Measurements from ENCODE around the gene SMC6. TPM values are rescaled to one million over a fixed set of nuclear protein-coding genes. Genes with fewer than 3 reads are reported as not detected.

SMC6 gene
- total RNA-seq, 1 donor from 2014 or later = 33.6 TPM

- TF ChIP-seq, protein P1, sequence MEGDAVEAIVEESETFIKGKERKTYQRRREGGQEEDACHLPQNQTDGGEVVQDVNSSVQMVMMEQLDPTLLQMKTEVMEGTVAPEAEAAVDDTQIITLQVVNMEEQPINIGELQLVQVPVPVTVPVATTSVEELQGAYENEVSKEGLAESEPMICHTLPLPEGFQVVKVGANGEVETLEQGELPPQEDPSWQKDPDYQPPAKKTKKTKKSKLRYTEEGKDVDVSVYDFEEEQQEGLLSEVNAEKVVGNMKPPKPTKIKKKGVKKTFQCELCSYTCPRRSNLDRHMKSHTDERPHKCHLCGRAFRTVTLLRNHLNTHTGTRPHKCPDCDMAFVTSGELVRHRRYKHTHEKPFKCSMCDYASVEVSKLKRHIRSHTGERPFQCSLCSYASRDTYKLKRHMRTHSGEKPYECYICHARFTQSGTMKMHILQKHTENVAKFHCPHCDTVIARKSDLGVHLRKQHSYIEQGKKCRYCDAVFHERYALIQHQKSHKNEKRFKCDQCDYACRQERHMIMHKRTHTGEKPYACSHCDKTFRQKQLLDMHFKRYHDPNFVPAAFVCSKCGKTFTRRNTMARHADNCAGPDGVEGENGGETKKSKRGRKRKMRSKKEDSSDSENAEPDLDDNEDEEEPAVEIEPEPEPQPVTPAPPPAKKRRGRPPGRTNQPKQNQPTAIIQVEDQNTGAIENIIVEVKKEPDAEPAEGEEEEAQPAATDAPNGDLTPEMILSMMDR (conservative IDR thresholded peaks at IDR 0.05) = no peak
- no peak overlapping the region for H3K4me3 Mint-ChIP-seq
- H3K27me3 Mint-ChIP-seq (ENCODE audit: low read depth) = no peaks in the 10 kb centered on the region
- H3K9me3 Mint-ChIP-seq = no peaks in the 10 kb centered on the region
- no peak for DNase-seq (ENCODE audit: low read depth, low spot score)
- H3K36me3 Mint-ChIP-seq (ENCODE audit: low read depth) = no peaks in the 10 kb centered on the region
- H3K4me1 Mint-ChIP-seq = peaks cover 4% of the 10 kb centered on the region
- no peak overlapping the region for H3K27ac Mint-ChIP-seq (ENCODE audit: unreplicated experiment)
Measured at GRCh38 chr2:17617955-17618354, 135.7 kb downstream of the SMC6 start.

DNA sequence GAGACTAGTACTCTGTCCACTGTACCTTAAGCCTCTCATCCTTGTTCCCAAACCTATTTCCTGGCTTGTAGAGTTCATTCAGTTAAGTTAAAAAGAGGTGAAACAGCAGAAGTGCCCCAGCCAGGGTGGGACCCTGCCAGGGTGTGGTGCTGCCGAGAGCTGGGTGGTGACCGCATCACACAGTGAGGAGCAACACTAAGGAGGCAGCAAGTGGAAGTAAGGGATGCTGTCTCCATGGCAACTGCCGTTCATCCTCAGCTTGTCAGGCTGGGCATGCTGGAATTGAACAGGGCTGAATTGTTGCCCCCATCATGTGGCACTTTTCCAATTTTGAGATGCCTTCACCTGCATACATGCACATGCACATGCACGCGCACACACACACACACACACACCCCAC is 136.1 kb downstream of the SMC6 start:
- no peak for DNase-seq (ENCODE audit: low read depth, low spot score)
- H3K4me3 Mint-ChIP-seq = no peak overlapping the region
- no peaks in the 10 kb centered on the region for H3K36me3 Mint-ChIP-seq (ENCODE audit: low read depth)
- TF ChIP-seq, protein P1 (conservative IDR thresholded peaks at IDR 0.05) = no peak
- H3K27me3 Mint-ChIP-seq (ENCODE audit: low read depth) = no peaks in the 10 kb centered on the region
- H3K9me3 Mint-ChIP-seq = no peaks in the 10 kb centered on the region
- peaks cover 4% of the 10 kb centered on the region for H3K4me1 Mint-ChIP-seq
- no peak overlapping the region for H3K27ac Mint-ChIP-seq (ENCODE audit: unreplicated experiment)

DNA sequence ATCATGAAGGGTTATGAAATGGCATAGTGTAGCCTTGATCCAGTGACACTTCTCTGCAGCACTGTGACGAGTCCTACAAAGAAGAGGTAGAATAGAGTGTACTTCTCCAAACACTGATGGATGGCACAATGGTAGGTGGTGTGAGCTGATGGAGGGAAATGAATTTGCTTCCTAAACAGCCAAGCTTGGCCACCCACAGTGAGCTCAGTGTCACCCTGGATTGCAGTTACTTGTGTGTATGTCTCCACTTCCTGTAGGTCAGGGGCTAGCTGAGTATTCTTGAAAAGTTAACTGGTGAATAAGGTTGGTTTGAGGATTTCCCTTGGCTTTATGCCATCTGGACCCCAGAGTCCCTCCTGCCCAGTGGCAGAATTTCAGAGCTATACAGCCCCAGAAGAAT is 137.2 kb downstream of the SMC6 start:
- Mint-ChIP-seq H3K27me3 (ENCODE audit: low read depth) (no peaks in the 10 kb centered on the region), H3K27ac (ENCODE audit: unreplicated experiment) (no peak overlapping the region), H3K4me3 (no peak overlapping the region), H3K4me1 (peaks cover 4% of the 10 kb centered on the region), H3K9me3 (no peaks in the 10 kb centered on the region), H3K36me3 (ENCODE audit: low read depth) (no peaks in the 10 kb centered on the region)
- TF ChIP-seq, protein P1 (conservative IDR thresholded peaks at IDR 0.05) = no peak
- no peak for DNase-seq (ENCODE audit: low read depth, low spot score)

DNA sequence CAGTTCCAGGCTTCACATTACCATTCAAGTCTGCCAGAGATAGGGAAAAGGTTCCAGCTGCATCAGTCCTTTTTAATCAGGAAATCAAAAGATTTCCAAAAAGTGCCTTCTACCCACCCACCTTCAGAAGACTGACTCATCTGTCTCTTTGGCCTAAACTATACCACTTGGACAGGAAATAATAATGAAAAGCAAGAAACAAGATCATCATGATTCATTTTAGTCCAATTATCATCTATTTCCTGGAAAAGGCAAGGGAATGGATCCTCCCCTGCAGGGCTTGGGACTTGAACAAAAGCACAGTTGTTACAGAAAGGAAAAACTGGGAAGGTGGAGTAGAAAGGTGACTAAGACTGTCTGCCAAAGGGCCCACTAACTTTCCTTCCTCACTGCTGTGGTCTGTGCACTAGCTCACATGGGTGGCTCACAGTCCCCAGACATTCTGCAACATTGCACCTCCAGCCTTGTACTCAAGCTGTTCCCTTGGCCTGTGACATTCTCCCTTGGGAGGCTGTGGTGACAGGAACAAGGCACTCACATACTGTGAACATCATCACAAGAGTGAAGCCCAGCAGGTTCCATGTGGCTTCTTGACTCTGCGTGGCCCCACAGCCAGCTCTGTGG is 137.8 kb downstream of the SMC6 start:
- peaks cover 4% of the 10 kb centered on the region for H3K4me1 Mint-ChIP-seq
- H3K9me3 Mint-ChIP-seq = no peaks in the 10 kb centered on the region
- H3K4me3 Mint-ChIP-seq = no peak overlapping the region
- H3K27ac Mint-ChIP-seq (ENCODE audit: unreplicated experiment) = no peak overlapping the region
- TF ChIP-seq, protein P1 (conservative IDR thresholded peaks at IDR 0.05) = no peak
- H3K27me3 Mint-ChIP-seq (ENCODE audit: low read depth) = no peaks in the 10 kb centered on the region
- no peaks in the 10 kb centered on the region for H3K36me3 Mint-ChIP-seq (ENCODE audit: low read depth)
- DNase-seq (ENCODE audit: low read depth, low spot score) = no peak

DNA sequence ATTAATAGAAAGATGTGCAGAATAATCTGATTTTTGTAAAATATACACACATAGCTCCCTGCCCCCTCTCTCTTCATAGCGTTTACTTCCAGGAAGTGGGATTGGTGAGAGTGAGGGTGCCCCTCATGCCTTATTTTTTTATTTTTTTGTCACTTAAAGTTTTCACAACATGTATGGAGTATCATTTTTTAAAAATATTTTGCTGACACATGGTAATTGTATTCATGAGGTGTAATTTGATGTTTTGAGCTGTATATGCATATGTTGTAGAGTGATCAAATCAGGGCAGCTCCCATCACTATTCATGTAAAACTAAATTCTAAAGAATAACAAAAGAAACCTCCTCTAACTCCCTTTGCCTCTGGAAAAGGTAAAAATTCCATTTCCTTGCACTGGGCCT is 138.5 kb downstream of the SMC6 start:
- H3K27me3 Mint-ChIP-seq (ENCODE audit: low read depth) = no peaks in the 10 kb centered on the region
- no peak overlapping the region for H3K4me3 Mint-ChIP-seq
- TF ChIP-seq, protein P1 (conservative IDR thresholded peaks at IDR 0.05) = no peak
- DNase-seq (ENCODE audit: low read depth, low spot score) = no peak
- no peaks in the 10 kb centered on the region for H3K9me3 Mint-ChIP-seq
- no peaks in the 10 kb centered on the region for H3K36me3 Mint-ChIP-seq (ENCODE audit: low read depth)
- H3K4me1 Mint-ChIP-seq = peaks cover 4% of the 10 kb centered on the region
- no peak overlapping the region for H3K27ac Mint-ChIP-seq (ENCODE audit: unreplicated experiment)
